GM12873 (cell line): ENCODE results near the gene DCDC2C.

Experiments
- CTCF ChIP-seq: IDR thresholded peaks from 2 replicates; pipeline ENCODE4 v1.5.1; 2012; ENCODE audit warnings: low read depth, mild to moderate bottlenecking, moderate library complexity, low read length, control low read depth; ENCODE audit not compliant: insufficient read depth; ENCODE audit errors: missing control alignments

Gene DCDC2C

GRCh38 chr2:3677436-3677835, 25.9 kb upstream of the DCDC2C start:
- TF ChIP-seq CTCF = no peak

GRCh38 chr2:3678212-3678611, 25.2 kb upstream of the DCDC2C start:
- no peak for TF ChIP-seq CTCF

GRCh38 chr2:3679180-3679579, 24.2 kb upstream of the DCDC2C start:
- TF ChIP-seq CTCF = no peak

GRCh38 chr2:3679616-3680393, 23.6 kb upstream of the DCDC2C start:
- TF ChIP-seq CTCF = no peak

GRCh38 chr2:3680548-3681345, 22.6 kb upstream of the DCDC2C start:
- TF ChIP-seq CTCF = no peak

GRCh38 chr2:3681625-3682024, 21.8 kb upstream of the DCDC2C start:
- no peak for TF ChIP-seq CTCF

GRCh38 chr2:3682811-3683210, 20.6 kb upstream of the DCDC2C start:
- TF ChIP-seq CTCF = no peak
